ENCODE measurements around the gene DPP10. TPM values are rescaled to one million over a fixed set of nuclear protein-coding genes. Genes with fewer than 3 reads are reported as not detected.

Gene DPP10
- total and polyA plus RNA-seq, 4 donors = 0.04 to 4.1 (median 0.48) TPM

DNA sequence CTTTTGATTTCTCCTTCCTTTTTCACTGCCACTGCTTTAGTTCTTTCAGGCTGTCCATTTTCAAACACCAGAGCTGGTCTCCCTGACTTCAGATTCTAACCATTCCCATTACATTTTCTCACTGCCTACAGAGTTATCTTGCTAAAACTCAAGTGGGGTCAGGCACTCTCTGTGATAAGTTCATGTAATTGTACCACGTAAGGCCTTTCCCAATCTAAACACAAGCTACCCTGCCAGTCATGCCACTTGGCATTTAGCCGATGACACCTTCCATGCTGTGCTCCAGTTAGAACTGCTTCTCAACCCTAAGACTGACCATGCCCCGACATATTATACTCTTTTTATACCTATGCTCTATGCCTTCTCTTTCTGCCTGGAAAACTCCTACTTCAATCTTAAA, 592.4 kb downstream of the DPP10 start (continued):
- TF ChIP-seq, protein P1, sequence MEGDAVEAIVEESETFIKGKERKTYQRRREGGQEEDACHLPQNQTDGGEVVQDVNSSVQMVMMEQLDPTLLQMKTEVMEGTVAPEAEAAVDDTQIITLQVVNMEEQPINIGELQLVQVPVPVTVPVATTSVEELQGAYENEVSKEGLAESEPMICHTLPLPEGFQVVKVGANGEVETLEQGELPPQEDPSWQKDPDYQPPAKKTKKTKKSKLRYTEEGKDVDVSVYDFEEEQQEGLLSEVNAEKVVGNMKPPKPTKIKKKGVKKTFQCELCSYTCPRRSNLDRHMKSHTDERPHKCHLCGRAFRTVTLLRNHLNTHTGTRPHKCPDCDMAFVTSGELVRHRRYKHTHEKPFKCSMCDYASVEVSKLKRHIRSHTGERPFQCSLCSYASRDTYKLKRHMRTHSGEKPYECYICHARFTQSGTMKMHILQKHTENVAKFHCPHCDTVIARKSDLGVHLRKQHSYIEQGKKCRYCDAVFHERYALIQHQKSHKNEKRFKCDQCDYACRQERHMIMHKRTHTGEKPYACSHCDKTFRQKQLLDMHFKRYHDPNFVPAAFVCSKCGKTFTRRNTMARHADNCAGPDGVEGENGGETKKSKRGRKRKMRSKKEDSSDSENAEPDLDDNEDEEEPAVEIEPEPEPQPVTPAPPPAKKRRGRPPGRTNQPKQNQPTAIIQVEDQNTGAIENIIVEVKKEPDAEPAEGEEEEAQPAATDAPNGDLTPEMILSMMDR (IDR thresholded peaks at IDR 0.05; ENCODE audit: low read depth, low read length, missing input control) = no peak
- TF ChIP-seq NR2F2 (IDR thresholded peaks at IDR 0.05) (no peak), GABPA (IDR thresholded peaks at IDR 0.05 in 1 of 2, conservative IDR thresholded peaks at IDR 0.05 in 1 of 2) (no peak), FOXA1 (IDR thresholded peaks at IDR 0.05) (no peak), RAD21 (IDR thresholded peaks at IDR 0.05) (no peak), YY1 (IDR thresholded peaks at IDR 0.05) (no peak), RXRA (IDR thresholded peaks at IDR 0.05) (no peak), TAF1 (conservative IDR thresholded peaks at IDR 0.05) (no peak)
- TF ChIP-seq, protein P2, sequence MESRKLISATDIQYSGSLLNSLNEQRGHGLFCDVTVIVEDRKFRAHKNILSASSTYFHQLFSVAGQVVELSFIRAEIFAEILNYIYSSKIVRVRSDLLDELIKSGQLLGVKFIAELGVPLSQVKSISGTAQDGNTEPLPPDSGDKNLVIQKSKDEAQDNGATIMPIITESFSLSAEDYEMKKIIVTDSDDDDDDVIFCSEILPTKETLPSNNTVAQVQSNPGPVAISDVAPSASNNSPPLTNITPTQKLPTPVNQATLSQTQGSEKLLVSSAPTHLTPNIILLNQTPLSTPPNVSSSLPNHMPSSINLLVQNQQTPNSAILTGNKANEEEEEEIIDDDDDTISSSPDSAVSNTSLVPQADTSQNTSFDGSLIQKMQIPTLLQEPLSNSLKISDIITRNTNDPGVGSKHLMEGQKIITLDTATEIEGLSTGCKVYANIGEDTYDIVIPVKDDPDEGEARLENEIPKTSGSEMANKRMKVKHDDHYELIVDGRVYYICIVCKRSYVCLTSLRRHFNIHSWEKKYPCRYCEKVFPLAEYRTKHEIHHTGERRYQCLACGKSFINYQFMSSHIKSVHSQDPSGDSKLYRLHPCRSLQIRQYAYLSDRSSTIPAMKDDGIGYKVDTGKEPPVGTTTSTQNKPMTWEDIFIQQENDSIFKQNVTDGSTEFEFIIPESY (IDR thresholded peaks at IDR 0.05) = no peak

DNA sequence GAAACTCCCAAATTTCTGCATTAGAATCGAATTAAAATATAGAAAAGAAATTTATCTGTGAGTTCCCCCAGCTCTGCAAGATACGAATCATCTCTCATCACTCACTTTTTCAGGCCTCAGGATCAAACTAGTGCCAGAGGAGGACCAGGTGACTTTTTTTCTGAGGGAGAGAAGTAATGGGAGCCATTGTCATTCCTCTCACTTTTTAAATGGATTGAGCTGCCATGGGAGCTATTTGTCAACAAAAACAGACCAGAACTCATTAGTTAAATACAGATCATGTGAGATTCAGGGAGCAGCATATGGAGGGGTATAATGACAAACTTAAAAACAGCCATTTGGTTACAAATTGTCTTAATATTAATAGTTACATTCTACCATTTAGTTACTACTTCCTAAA, 594.4 kb downstream of the DPP10 start:
- Histone ChIP-seq H3K4me1 (ENCODE audit: control insufficient read depth in 4 of 4, insufficient read depth in 4 of 4, low read length in 3 of 4) (no peaks in the 10 kb centered on the region), H3K27me3 (ENCODE audit: control insufficient read depth in 4 of 4, insufficient read depth in 4 of 4, low read length in 3 of 4) (no peaks in the 10 kb centered on the region), H3K9ac (ENCODE audit: low read depth in 1 of 2, low read length in 2 of 2) (no peak overlapping the region), H3K36me3 (ENCODE audit: control insufficient read depth in 4 of 4, insufficient read depth in 3 of 4, low read depth in 1 of 4, low read length in 3 of 4) (no peaks in the 10 kb centered on the region), H3K27ac (ENCODE audit: low read depth in 1 of 2, low read length in 2 of 2) (no peak overlapping the region), H3K9me3 (ENCODE audit: control insufficient read depth in 4 of 4, low read length in 3 of 4) (no peaks in the 10 kb centered on the region), H3K4me3 (ENCODE audit: low read depth in 1 of 3, low read length in 3 of 3) (no peak overlapping the region)
- TF ChIP-seq NR2F2 (IDR thresholded peaks at IDR 0.05) (no peak), FOXA2 (IDR thresholded peaks at IDR 0.05) (no peak), SP1 (IDR thresholded peaks at IDR 0.05) (no peak), RXRA (IDR thresholded peaks at IDR 0.05) (no peak), RAD21 (IDR thresholded peaks at IDR 0.05) (no peak), HNF4A (conservative IDR thresholded peaks at IDR 0.05) (no peak), YY1 (IDR thresholded peaks at IDR 0.05) (no peak), JUND (IDR thresholded peaks at IDR 0.05) (no peak), EGR1 (IDR thresholded peaks at IDR 0.05; ENCODE audit: low read depth in 2 of 2) (no peak), GABPA (IDR thresholded peaks at IDR 0.05 in 1 of 2, conservative IDR thresholded peaks at IDR 0.05 in 1 of 2) (no peak), FOXA1 (IDR thresholded peaks at IDR 0.05) (no peak), TAF1 (conservative IDR thresholded peaks at IDR 0.05) (no peak), HNF4G (IDR thresholded peaks at IDR 0.05) (no peak)
- TF ChIP-seq, protein P3, sequence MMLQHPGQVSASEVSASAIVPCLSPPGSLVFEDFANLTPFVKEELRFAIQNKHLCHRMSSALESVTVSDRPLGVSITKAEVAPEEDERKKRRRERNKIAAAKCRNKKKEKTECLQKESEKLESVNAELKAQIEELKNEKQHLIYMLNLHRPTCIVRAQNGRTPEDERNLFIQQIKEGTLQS (IDR thresholded peaks at IDR 0.05) = no peak
- TF ChIP-seq, protein P1 (IDR thresholded peaks at IDR 0.05; ENCODE audit: low read depth, low read length, missing input control) = no peak
- TF ChIP-seq, protein P2 (IDR thresholded peaks at IDR 0.05) = no peak
- TF ChIP-seq, protein P4, sequence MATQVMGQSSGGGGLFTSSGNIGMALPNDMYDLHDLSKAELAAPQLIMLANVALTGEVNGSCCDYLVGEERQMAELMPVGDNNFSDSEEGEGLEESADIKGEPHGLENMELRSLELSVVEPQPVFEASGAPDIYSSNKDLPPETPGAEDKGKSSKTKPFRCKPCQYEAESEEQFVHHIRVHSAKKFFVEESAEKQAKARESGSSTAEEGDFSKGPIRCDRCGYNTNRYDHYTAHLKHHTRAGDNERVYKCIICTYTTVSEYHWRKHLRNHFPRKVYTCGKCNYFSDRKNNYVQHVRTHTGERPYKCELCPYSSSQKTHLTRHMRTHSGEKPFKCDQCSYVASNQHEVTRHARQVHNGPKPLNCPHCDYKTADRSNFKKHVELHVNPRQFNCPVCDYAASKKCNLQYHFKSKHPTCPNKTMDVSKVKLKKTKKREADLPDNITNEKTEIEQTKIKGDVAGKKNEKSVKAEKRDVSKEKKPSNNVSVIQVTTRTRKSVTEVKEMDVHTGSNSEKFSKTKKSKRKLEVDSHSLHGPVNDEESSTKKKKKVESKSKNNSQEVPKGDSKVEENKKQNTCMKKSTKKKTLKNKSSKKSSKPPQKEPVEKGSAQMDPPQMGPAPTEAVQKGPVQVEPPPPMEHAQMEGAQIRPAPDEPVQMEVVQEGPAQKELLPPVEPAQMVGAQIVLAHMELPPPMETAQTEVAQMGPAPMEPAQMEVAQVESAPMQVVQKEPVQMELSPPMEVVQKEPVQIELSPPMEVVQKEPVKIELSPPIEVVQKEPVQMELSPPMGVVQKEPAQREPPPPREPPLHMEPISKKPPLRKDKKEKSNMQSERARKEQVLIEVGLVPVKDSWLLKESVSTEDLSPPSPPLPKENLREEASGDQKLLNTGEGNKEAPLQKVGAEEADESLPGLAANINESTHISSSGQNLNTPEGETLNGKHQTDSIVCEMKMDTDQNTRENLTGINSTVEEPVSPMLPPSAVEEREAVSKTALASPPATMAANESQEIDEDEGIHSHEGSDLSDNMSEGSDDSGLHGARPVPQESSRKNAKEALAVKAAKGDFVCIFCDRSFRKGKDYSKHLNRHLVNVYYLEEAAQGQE (IDR thresholded peaks at IDR 0.05) = no peak
- TF ChIP-seq, protein P5, sequence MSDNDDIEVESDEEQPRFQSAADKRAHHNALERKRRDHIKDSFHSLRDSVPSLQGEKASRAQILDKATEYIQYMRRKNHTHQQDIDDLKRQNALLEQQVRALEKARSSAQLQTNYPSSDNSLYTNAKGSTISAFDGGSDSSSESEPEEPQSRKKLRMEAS (IDR thresholded peaks at IDR 0.05) = no peak
- 53% methylated on average over 2 of the region's 2 CpGs for WGBS
- DNase-seq (ENCODE audit: low spot score) = no peak

Data from liver (tissue), 9 donors.